Measurements from ENCODE around the gene ZNHIT2. TPM values are rescaled to one million over a fixed set of nuclear protein-coding genes. Genes with fewer than 3 reads are reported as not detected.

Gene ZNHIT2
- total RNA-seq, 2 donors from 2014 or later: 8.7 to 12.0 TPM

DNA sequence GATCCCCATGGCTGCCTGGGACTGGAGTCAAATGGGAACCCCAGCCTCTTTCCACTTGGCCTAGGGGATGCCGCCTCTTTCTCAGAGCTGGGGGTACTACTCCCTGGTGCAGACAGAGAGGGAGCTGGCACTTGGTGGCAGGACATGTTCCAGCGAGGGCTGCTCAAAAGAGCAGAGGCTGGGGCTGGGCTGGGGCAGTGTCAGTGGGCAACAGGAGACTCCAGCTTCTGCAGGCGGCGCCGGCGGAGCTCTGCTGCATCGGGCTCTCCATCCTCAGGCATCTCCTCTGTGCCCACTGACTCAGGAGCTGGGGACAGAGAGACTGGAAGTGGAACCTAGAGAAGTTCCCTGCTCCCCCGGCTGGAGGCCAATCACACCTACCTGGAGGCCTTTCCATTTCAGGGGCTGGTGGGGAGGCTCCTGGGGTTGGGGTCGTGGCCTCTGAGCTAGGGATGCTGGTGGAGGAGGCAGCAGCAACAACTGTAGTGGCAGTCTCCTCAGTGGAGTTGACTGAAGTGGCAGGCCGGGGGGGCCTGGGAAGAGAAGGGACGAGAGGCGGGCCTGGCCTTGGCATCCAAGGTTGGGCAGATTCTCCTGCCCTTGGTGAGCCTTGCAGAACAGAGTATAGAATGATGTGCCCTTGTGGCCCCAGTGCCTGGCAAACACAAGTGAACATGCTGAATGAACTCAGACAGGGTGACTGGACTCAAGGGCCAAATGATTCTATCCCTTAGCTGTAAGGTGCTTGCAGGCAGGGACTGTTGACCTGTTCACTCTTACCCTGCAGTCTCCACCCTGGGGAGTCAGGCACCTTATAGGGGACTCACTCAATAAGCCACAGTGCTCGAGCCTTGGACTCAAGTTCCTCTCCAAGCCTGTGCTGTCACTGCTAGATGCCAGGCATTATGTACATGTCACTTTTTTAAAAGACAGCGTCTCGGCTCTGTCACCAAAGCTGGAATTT, 11.0 kb upstream of the ZNHIT2 start:
- no peak for DNase-seq (ENCODE audit: low spot score)
- no peaks in the 10 kb centered on the region for H3K9me3 ChIP-seq
- no peak overlapping the region for H3K27ac ChIP-seq
- H3K4me1 ChIP-seq: peaks cover 0 to 18% of the 10 kb centered on the region in 2 donors
- H3K27me3 ChIP-seq: no peaks in the 10 kb centered on the region
- TF ChIP-seq, protein P1, sequence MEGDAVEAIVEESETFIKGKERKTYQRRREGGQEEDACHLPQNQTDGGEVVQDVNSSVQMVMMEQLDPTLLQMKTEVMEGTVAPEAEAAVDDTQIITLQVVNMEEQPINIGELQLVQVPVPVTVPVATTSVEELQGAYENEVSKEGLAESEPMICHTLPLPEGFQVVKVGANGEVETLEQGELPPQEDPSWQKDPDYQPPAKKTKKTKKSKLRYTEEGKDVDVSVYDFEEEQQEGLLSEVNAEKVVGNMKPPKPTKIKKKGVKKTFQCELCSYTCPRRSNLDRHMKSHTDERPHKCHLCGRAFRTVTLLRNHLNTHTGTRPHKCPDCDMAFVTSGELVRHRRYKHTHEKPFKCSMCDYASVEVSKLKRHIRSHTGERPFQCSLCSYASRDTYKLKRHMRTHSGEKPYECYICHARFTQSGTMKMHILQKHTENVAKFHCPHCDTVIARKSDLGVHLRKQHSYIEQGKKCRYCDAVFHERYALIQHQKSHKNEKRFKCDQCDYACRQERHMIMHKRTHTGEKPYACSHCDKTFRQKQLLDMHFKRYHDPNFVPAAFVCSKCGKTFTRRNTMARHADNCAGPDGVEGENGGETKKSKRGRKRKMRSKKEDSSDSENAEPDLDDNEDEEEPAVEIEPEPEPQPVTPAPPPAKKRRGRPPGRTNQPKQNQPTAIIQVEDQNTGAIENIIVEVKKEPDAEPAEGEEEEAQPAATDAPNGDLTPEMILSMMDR (IDR thresholded peaks at IDR 0.05): no peak
- no peak overlapping the region for H3K4me3 ChIP-seq
- H3K36me3 ChIP-seq: peaks cover 83% of the 10 kb centered on the region

DNA sequence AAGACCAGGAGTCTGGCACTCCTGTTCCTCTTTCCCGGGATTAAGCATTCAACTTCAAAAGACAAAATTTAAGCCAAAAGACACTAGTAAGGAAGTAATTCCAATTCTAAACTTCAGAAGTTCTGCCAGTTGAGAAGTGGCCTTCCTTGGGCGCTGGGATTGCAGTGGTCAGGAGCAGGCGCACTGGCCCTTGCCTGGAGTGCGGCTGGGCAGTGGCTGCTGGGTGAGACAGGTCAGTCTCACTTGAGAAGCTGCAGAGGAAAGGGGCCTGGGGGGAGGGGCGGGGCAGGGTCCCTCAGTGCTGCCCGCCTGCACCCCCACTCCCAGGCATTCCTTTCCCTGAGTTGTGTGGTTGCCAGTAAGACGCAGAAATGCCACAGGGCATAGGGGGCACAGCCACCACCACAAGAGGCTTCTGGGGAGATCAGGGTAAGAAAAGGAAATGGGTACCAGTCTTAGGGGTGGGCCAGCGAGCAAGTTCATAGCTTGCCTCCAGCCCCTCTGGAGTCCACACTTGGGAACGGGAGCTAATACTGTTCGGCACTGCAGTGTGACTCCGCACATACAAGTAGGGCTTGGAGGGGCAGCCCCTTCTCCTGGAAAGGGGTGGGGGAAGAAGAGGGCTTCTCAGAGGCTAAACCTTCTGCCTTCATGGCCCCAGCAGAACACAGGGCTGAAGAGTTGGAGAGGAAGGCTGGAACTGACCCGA, 10.1 kb upstream of the ZNHIT2 start:
- TF ChIP-seq, protein P1 (IDR thresholded peaks at IDR 0.05): no peak
- H3K36me3 ChIP-seq: peaks cover 81% of the 10 kb centered on the region
- DNase-seq (ENCODE audit: low spot score): no peak
- no peaks in the 10 kb centered on the region for H3K27me3 ChIP-seq
- no peak overlapping the region for H3K4me3 ChIP-seq
- no peak overlapping the region for H3K27ac ChIP-seq
- no peaks in the 10 kb centered on the region for H3K9me3 ChIP-seq
- peaks cover 0 to 18% of the 10 kb centered on the region in 2 donors for H3K4me1 ChIP-seq

DNA sequence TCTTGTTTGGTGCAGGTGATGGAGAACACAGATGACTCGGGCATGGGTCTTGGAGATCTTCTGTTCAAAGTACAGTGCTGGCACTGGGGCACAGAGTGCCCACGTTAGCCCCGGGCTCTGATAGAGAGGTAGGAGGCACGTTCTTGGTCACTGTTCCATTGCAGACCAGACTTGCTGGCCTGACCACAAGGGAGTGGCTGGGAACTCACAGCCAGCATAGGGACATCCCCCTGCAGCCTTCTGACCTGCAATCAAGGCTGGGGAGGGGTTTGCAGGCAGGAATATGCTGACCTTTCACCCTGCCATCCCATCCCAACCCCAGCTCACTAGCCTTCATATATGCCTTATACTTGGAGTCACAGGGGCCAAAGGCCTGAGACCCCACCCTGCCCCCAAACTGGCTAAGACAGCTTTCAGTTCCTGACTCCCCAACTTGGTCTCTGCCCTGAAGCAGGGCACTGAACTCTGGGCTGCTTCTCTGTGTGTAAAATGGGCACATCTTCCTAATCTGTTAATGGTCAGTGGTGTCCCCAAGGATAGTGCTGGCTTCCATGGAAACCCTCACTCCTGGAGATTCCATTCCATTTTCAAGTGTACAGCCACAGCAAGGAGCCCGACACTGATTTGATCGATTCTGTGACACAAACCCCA, 9.2 kb upstream of the ZNHIT2 start:
- peaks cover 72% of the 10 kb centered on the region for H3K36me3 ChIP-seq
- H3K27ac ChIP-seq: no peak overlapping the region
- no peak for DNase-seq (ENCODE audit: low spot score)
- H3K27me3 ChIP-seq: no peaks in the 10 kb centered on the region
- no peaks in the 10 kb centered on the region for H3K9me3 ChIP-seq
- TF ChIP-seq, protein P1 (IDR thresholded peaks at IDR 0.05): no peak
- H3K4me1 ChIP-seq: peaks cover 0 to 13% of the 10 kb centered on the region in 2 donors
- no peak overlapping the region for H3K4me3 ChIP-seq

DNA sequence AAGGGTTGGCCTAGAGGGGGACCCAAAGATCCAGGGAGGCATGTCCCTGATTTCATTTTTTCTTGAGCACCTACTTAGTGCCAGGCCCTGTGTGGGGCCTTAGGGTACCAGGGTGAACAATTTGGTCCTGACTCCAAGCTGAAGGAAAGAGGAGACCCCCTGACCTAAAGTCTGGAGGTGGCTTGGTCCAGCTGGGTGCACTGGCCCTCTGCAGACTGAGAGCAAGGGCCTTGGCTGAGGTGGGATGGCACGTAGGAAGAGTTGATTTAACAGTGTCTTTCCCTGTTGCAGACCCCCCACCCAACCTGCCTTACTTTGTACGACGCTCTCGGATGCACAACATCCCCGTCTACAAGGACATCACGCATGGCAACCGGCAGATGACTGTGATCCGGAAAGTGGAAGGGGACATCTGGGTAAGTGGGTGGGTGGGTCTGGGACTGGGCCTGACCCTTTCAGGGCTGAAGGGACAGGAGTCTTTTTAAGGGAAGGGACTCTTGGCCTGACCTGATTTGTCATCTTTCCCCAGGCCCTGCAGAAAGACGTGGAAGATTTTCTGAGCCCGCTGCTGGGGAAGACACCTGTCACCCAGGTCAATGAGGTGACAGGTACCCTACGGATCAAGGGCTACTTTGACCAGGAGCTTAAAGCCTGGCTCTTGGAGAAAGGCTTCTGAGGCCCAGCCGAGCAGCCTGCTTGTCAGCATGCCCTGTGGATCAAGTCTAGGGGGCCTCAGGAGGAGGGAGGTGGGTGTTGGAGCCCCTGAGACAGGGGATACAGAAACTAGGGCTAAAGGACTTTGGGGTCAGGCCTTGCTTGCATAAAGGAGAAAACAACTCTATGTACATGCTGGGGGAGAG, 7.9 kb upstream of the ZNHIT2 start:
- Histone ChIP-seq H3K9me3 (no peaks in the 10 kb centered on the region), H3K4me3 (no peak overlapping the region), H3K36me3 (peaks cover 66% of the 10 kb centered on the region), H3K27me3 (no peaks in the 10 kb centered on the region), H3K27ac (no peak overlapping the region), H3K4me1 (peaks cover 0 to 23% of the 10 kb centered on the region in 2 donors)
- DNase-seq (ENCODE audit: low spot score): no peak
- TF ChIP-seq, protein P1 (IDR thresholded peaks at IDR 0.05): no peak

Measured in right atrium auricular region (tissue), 2 donors.